Measurements from ENCODE around the gene GAB2. TPM values are rescaled to one million over a fixed set of nuclear protein-coding genes. Genes with fewer than 3 reads are reported as not detected.

Gene GAB2
- polyA plus RNA-seq, 2 of the 4 experiments (the other 2 are of a cell fraction), result 2.8 to 4.7 TPM

DNA sequence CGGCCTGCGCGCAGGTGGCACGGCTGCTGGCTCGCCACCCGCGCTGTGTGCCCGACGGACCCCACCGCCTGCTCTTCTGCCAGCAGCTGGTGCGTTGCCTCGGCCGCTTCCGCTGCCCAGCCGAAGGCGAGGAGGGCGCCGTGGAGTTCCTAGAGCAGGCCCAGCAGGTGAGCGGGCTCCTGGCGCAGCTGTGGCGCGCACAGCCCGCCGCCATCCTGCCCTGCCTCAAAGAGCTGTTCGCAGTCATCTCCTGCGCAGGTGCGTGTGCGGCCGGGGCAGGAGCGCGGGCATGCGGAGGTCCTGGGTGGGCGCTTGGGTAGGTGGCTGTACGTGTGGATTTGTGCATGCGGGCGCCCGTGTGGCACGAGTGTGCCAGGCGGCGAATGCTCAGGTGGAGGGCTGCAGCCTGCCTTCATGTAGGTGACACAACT lies 220.9 kb downstream of the GAB2 start:
- TF ChIP-seq HOXB13 (CRISPR knock-in tag; IDR thresholded peaks at IDR 0.05; ENCODE audit: low read depth) (no peak), EP300 (IDR thresholded peaks at IDR 0.05) (no peak), JUNB (IDR thresholded peaks at IDR 0.05) (no peak), ZC3H11A (IDR thresholded peaks at IDR 0.05) (no peak), ZSCAN20 (CRISPR knock-in tag; IDR thresholded peaks at IDR 0.05) (no peak), POLR2A (IDR thresholded peaks at IDR 0.05; ENCODE audit: low read length) (no peak), CBX8 (IDR thresholded peaks at IDR 0.05) (no peak), CEBPB (IDR thresholded peaks at IDR 0.05) (no peak), CHD4 (IDR thresholded peaks at IDR 0.05; ENCODE audit: borderline replicate concordance) (no peak), MAFK (IDR thresholded peaks at IDR 0.05; ENCODE audit: partially characterized antibody) (no peak)
- TF ChIP-seq, protein P1, sequence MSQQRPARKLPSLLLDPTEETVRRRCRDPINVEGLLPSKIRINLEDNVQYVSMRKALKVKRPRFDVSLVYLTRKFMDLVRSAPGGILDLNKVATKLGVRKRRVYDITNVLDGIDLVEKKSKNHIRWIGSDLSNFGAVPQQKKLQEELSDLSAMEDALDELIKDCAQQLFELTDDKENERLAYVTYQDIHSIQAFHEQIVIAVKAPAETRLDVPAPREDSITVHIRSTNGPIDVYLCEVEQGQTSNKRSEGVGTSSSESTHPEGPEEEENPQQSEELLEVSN (IDR thresholded peaks at IDR 0.05; ENCODE audit: borderline replicate concordance, low read depth), result no peak
- CTCF ChIA-PET, result no interaction called here
- no peak overlapping the region for H3K27ac ChIP-seq
- DNase-seq (ENCODE audit: low read depth in 1 of 2, low spot score in 1 of 2) (no peak), FAIRE-seq (no peak), ATAC-seq (no peak)
- peaks cover 5% of the 10 kb centered on the region; the same call in 1 of the 3 replicates for H3K4me1 ChIP-seq
- no peaks in the 10 kb centered on the region for H3K9me3 ChIP-seq
- POLR2A ChIA-PET, result no interaction called here
- WGBS (ENCODE audit: missing lambda C conversion rate), result 96% methylated on average over 37 of the region's 40 CpGs
- H3K4me3 ChIP-seq, result no peak overlapping the region
- no peak overlapping the region for H3K4me2 ChIP-seq

DNA sequence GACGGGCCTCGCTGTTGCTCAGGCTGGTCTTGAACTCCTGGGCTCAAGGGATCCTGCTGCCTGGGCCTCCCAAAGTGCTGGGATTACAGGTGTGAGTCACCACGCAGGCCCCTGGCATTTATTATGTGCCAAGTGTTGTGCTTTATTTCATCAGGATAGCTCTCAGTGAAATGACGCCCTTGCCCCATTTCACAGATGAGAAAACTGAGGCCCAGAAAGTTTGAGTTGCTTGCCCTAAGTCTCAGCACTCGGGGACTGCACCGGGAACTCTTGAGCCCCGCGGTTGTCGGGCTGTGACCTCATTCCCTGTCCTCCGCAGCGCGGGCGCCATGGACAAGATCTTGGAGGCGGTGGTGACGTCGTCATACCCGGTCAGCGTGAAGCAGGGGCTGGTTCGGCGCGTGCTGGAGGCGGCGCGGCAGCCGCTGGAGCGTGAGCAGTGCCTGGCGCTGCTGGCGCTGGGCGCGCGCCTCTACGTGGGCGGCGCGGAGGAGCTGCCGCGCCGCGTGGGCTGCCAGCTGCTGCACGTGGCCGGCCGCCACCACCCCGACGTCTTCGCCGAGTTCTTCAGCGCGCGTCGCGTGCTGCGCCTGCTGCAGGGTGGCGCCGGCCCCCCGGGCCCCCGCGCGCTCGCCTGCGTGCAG lies 221.6 kb downstream of the GAB2 start:
- Histone ChIP-seq H3K4me2 (no peak overlapping the region), H3K9me3 (no peaks in the 10 kb centered on the region), H3K4me3 (no peak overlapping the region), H3K27ac (no peak overlapping the region), H3K4me1 (peaks cover 5% of the 10 kb centered on the region; the same call in 1 of the 3 replicates)
- 95% methylated on average over 57 of the region's 60 CpGs for WGBS (ENCODE audit: missing lambda C conversion rate)
- no peak for FAIRE-seq
- ChIA-PET CTCF (no interaction called here), POLR2A (no interaction called here)
- no peak for DNase-seq (ENCODE audit: low read depth in 1 of 2, low spot score in 1 of 2)
- no peak for ATAC-seq
- peak; percentile 54; the same call in 1 of the 2 replicates for TF ChIP-seq KDM1A (IDR thresholded peaks at IDR 0.05; ENCODE audit: low read depth)
- TF ChIP-seq, protein P1 (IDR thresholded peaks at IDR 0.05; ENCODE audit: borderline replicate concordance, low read depth), result no peak

DNA sequence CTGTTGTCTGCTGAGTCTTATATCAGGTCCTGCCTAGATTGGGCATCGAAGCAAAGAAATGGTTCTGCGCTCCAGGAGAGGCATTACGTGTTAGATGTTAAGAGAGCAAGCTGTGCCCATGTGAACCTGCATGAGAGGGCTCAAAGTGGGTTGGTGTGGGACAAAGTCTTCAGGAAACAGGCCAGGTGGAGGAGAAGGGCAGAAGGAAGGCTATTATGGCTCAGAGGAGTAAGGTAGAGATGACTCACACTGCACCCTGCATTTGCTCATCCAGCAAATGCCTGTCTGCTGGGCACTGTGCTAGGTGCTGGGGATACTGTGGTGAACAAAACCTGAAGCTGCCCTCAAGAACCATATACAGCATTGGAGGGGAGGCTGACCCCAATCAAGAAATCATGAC lies 223.1 kb downstream of the GAB2 start:
- no peak overlapping the region for H3K4me2 ChIP-seq
- H3K27ac ChIP-seq, result no peak overlapping the region
- ChIA-PET POLR2A (no interaction called here), CTCF (interaction anchor here (2.1 kb wide), 1 partner anchor 370 kb away, joined by 5 read pairs; no protein-coding TSS in a partner anchor)
- peaks cover 15% of the 10 kb centered on the region for H3K4me1 ChIP-seq
- TF ChIP-seq ESRRA (IDR thresholded peaks at IDR 0.05; ENCODE audit: borderline replicate concordance, low read length), result no peak
- TF ChIP-seq POLR2AphosphoS2 (conservative IDR thresholded peaks at IDR 0.05; ENCODE audit: low read length), result no peak
- TF ChIP-seq, protein P2, sequence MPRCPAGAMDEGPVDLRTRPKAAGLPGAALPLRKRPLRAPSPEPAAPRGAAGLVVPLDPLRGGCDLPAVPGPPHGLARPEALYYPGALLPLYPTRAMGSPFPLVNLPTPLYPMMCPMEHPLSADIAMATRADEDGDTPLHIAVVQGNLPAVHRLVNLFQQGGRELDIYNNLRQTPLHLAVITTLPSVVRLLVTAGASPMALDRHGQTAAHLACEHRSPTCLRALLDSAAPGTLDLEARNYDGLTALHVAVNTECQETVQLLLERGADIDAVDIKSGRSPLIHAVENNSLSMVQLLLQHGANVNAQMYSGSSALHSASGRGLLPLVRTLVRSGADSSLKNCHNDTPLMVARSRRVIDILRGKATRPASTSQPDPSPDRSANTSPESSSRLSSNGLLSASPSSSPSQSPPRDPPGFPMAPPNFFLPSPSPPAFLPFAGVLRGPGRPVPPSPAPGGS (IDR thresholded peaks at IDR 0.05), result no peak
- TF ChIP-seq NFE2L2 (conservative IDR thresholded peaks at IDR 0.05; ENCODE audit: low read length), result no peak
- no peak for TF ChIP-seq ZC3H11A (IDR thresholded peaks at IDR 0.05)
- TF ChIP-seq HOXB5 (CRISPR knock-in tag; IDR thresholded peaks at IDR 0.05), result no peak
- TF ChIP-seq RFX5 (IDR thresholded peaks at IDR 0.05), result no peak
- no peak for TF ChIP-seq ZFP36 (IDR thresholded peaks at IDR 0.05; ENCODE audit: borderline replicate concordance, partially characterized antibody)
- TF ChIP-seq PHF8 (IDR thresholded peaks at IDR 0.05; ENCODE audit: borderline replicate concordance, low read depth), result no peak
- TF ChIP-seq EHMT2 (IDR thresholded peaks at IDR 0.05; ENCODE audit: low read depth), result no peak
- TF ChIP-seq, protein P3, sequence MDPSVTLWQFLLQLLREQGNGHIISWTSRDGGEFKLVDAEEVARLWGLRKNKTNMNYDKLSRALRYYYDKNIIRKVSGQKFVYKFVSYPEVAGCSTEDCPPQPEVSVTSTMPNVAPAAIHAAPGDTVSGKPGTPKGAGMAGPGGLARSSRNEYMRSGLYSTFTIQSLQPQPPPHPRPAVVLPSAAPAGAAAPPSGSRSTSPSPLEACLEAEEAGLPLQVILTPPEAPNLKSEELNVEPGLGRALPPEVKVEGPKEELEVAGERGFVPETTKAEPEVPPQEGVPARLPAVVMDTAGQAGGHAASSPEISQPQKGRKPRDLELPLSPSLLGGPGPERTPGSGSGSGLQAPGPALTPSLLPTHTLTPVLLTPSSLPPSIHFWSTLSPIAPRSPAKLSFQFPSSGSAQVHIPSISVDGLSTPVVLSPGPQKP (IDR thresholded peaks at IDR 0.05; ENCODE audit: low read depth, low read length), result no peak
- TF ChIP-seq, protein P4, sequence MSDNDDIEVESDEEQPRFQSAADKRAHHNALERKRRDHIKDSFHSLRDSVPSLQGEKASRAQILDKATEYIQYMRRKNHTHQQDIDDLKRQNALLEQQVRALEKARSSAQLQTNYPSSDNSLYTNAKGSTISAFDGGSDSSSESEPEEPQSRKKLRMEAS (IDR thresholded peaks at IDR 0.05), result no peak
- no peak for TF ChIP-seq MAFK (IDR thresholded peaks at IDR 0.05; ENCODE audit: partially characterized antibody)
- no peak for TF ChIP-seq SMC3 (IDR thresholded peaks at IDR 0.05)
- TF ChIP-seq, protein P5, sequence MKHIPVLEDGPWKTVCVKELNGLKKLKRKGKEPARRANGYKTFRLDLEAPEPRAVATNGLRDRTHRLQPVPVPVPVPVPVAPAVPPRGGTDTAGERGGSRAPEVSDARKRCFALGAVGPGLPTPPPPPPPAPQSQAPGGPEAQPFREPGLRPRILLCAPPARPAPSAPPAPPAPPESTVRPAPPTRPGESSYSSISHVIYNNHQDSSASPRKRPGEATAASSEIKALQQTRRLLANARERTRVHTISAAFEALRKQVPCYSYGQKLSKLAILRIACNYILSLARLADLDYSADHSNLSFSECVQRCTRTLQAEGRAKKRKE (CRISPR knock-in tag; IDR thresholded peaks at IDR 0.05; ENCODE audit: low read depth), result no peak
- TF ChIP-seq CBX2 (IDR thresholded peaks at IDR 0.05; ENCODE audit: borderline replicate concordance, low read depth), result no peak
- no peak overlapping the region for H3K4me3 ChIP-seq
- no peak for ATAC-seq
- H3K9me3 ChIP-seq, result no peaks in the 10 kb centered on the region
- FAIRE-seq, result no peak
- 89% methylated on average over 3 of the region's 3 CpGs for WGBS (ENCODE audit: missing lambda C conversion rate)
- no peak for DNase-seq (ENCODE audit: low read depth in 1 of 2, low spot score in 1 of 2)
